Stimulated activated CD8-positive, alpha-beta memory T cell treated with anti-CD3 and anti-CD28 coated beads, Interleukin-12 subunit alpha, Interleukin-12 subunit beta, amount 100 ng/mL, for 4 hours (primary cell): Measurements from ENCODE around the gene IRX3.

ENCODE experiments used
- DNase-seq: peaks from one replicate; pipeline ENCODE4 v3.0.0-alpha.2; 2020; ENCODE audit warnings: low read depth

IRX3 gene

GRCh38 chr16:54290833-54291655 lies 4.5 kb upstream of the IRX3 start:
- DNase-seq: no peak

- no peak for DNase-seq
These were observed 3.6 kb upstream of the IRX3 start for GRCh38 chr16:54289945-54290832.

GRCh38 chr16:54289242-54289944 lies 2.8 kb upstream of the IRX3 start:
- DNase-seq: no peak

- no peak for DNase-seq
These were observed 2.3 kb upstream of the IRX3 start for GRCh38 chr16:54288835-54289241.

- no peak for DNase-seq
These were observed 1.6 kb upstream of the IRX3 start for GRCh38 chr16:54288030-54288834.

GRCh38 chr16:54287131-54288029 lies 793 bp upstream of the IRX3 start:
- DNase-seq: no peak

- DNase-seq: no peak
These were observed 559 bp downstream of the IRX3 start for GRCh38 chr16:54286090-54286365.

GRCh38 chr16:54285414-54286089 lies 1.0 kb downstream of the IRX3 start:
- no peak for DNase-seq

- DNase-seq: no peak
These were observed 1.6 kb downstream of the IRX3 start for GRCh38 chr16:54284931-54285413.

- DNase-seq: no peak
These were observed 2.2 kb downstream of the IRX3 start for GRCh38 chr16:54284319-54284930.

- no peak for DNase-seq
These were observed 2.8 kb downstream of the IRX3 start for GRCh38 chr16:54283725-54284318.

GRCh38 chr16:54282928-54283724 lies 3.5 kb downstream of the IRX3 start:
- no peak for DNase-seq

GRCh38 chr16:54282202-54282927 lies 4.2 kb downstream of the IRX3 start:
- no peak for DNase-seq

- DNase-seq: no peak
These were observed 4.9 kb downstream of the IRX3 start for GRCh38 chr16:54281535-54282201.

GRCh38 chr16:54280751-54281150 lies 5.8 kb downstream of the IRX3 start:
- no peak for DNase-seq

GRCh38 chr16:54277845-54278703 lies 8.5 kb downstream of the IRX3 start:
- DNase-seq: no peak
